Stimulated activated CD4-positive, alpha-beta T cell treated with anti-CD3 and anti-CD28 coated beads, Interleukin-4, amount 100 ng/mL, for 4 hours (primary cell): ENCODE data around the gene PPP1R7.

Experiments used
- DNase-seq, 2 experiments: peaks; one replicate each; pipeline ENCODE4 v3.0.0-alpha.2; 2020

Gene PPP1R7

GRCh38 chr2:241141214-241141770 is 9.0 kb upstream of the PPP1R7 start:
- DNase-seq: no peak

GRCh38 chr2:241142063-241142462 is 8.2 kb upstream of the PPP1R7 start:
- no peak for DNase-seq

- no peak for DNase-seq
Observed at GRCh38 chr2:241142593-241142992, 7.7 kb upstream of the PPP1R7 start.

GRCh38 chr2:241146286-241146685 is 4.0 kb upstream of the PPP1R7 start:
- no peak for DNase-seq

GRCh38 chr2:241147336-241147735 is 2.9 kb upstream of the PPP1R7 start:
- no peak for DNase-seq

GRCh38 chr2:241148239-241148638 is 2.0 kb upstream of the PPP1R7 start:
- no peak for DNase-seq

GRCh38 chr2:241148891-241149674 is 1.2 kb upstream of the PPP1R7 start, which contains the start of gene PASK:
Gene PASK, minus strand, starts transcription at chr2:241149472. Its CDS starts 6,440 bp downstream, at chr2:241143032.
- peak; percentile 85 to 92 for DNase-seq

- no peak for DNase-seq
Observed at GRCh38 chr2:241149675-241149924, 667 bp upstream of the PPP1R7 start.

- no peak for DNase-seq
Observed at GRCh38 chr2:241150660-241151530, 628 bp downstream of the PPP1R7 start.

- DNase-seq: no peak
Observed at GRCh38 chr2:241151934-241152660, 1.8 kb downstream of the PPP1R7 start.

- no peak for DNase-seq
Observed at GRCh38 chr2:241153616-241154015, 3.3 kb downstream of the PPP1R7 start.

- peak; percentile 4 to 16 for DNase-seq
Observed at GRCh38 chr2:241154915-241155314, 4.6 kb downstream of the PPP1R7 start.

- no peak for DNase-seq
Observed at GRCh38 chr2:241155936-241156335, 5.7 kb downstream of the PPP1R7 start.

- DNase-seq: no peak
Observed at GRCh38 chr2:241156971-241157441, 6.7 kb downstream of the PPP1R7 start.

- no peak for DNase-seq
Observed at GRCh38 chr2:241157841-241158545, 7.7 kb downstream of the PPP1R7 start.

GRCh38 chr2:241158546-241158900 is 8.3 kb downstream of the PPP1R7 start:
- no peak for DNase-seq

GRCh38 chr2:241159116-241159515 is 8.8 kb downstream of the PPP1R7 start:
- no peak for DNase-seq

GRCh38 chr2:241160318-241160717 is 10.1 kb downstream of the PPP1R7 start:
- no peak for DNase-seq

GRCh38 chr2:241161646-241162281 is 11.5 kb downstream of the PPP1R7 start:
- no peak for DNase-seq

- no peak for DNase-seq
Observed at GRCh38 chr2:241163601-241164118, 13.4 kb downstream of the PPP1R7 start.

GRCh38 chr2:241168366-241168765 is 18.1 kb downstream of the PPP1R7 start:
- no peak for DNase-seq

- no peak for DNase-seq
Observed at GRCh38 chr2:241173557-241173956, 23.3 kb downstream of the PPP1R7 start.
